HG03565 (cell line): Measurements from ENCODE around the gene MPZL1.

ENCODE experiments used
- ATAC-seq: cut with Tn5 transposase; IDR thresholded peaks from one replicate; pipeline ENCODE4 v1.9.1; 2021; ENCODE audit warnings: mild to moderate bottlenecking, moderate library complexity; ENCODE audit not compliant: unreplicated experiment

The MPZL1 gene

GRCh38 chr1:167776151-167776550 lies 54.4 kb downstream of the MPZL1 start:
- ATAC-seq: no peak

- no peak for ATAC-seq
Observed at GRCh38 chr1:167776616-167777268, 55.0 kb downstream of the MPZL1 start.

GRCh38 chr1:167777269-167777650 lies 55.5 kb downstream of the MPZL1 start:
- ATAC-seq: no peak

GRCh38 chr1:167781558-167781957 lies 59.8 kb downstream of the MPZL1 start:
- ATAC-seq: no peak

GRCh38 chr1:167782946-167783345 lies 61.2 kb downstream of the MPZL1 start:
- no peak for ATAC-seq

GRCh38 chr1:167784876-167785550 lies 63.2 kb downstream of the MPZL1 start:
- no peak for ATAC-seq

GRCh38 chr1:167786502-167786901 lies 64.7 kb downstream of the MPZL1 start:
- no peak for ATAC-seq

GRCh38 chr1:167789501-167789900 lies 67.7 kb downstream of the MPZL1 start:
- no peak for ATAC-seq

GRCh38 chr1:167790117-167790516 lies 68.3 kb downstream of the MPZL1 start:
- no peak for ATAC-seq

GRCh38 chr1:167791281-167792187 lies 69.8 kb downstream of the MPZL1 start:
- no peak for ATAC-seq

- no peak for ATAC-seq
Observed at GRCh38 chr1:167792188-167792565, 70.4 kb downstream of the MPZL1 start.

- ATAC-seq: no peak
Observed at GRCh38 chr1:167794043-167794442, 72.3 kb downstream of the MPZL1 start.

- no peak for ATAC-seq
Observed at GRCh38 chr1:167795810-167796740, 74.3 kb downstream of the MPZL1 start.

- ATAC-seq: no peak
Observed at GRCh38 chr1:167797015-167797414, 75.2 kb downstream of the MPZL1 start.

GRCh38 chr1:167798952-167799351 lies 77.2 kb downstream of the MPZL1 start:
- no peak for ATAC-seq

GRCh38 chr1:167799747-167800146 lies 78.0 kb downstream of the MPZL1 start:
- ATAC-seq: no peak

- no peak for ATAC-seq
Observed at GRCh38 chr1:167800251-167800650, 78.5 kb downstream of the MPZL1 start.

GRCh38 chr1:167802235-167802634 lies 80.5 kb downstream of the MPZL1 start:
- ATAC-seq: no peak

GRCh38 chr1:167803358-167804207 lies 81.8 kb downstream of the MPZL1 start:
- ATAC-seq: peak; percentile 91
